HCT116 (cell line): ENCODE measurements around the gene CERT1. TPM values are rescaled to one million over a fixed set of nuclear protein-coding genes. Genes with fewer than 3 reads are reported as not detected.

ENCODE experiments used
- ATAC-seq: fragments of 200-7000 bp; cut with Tn5 transposase; 2 replicates; pipeline ENCODE4 v1.9.1; 2020; ENCODE audit warnings: mild to moderate bottlenecking, moderate library complexity
- BruUV-seq: library from RNA; stranded (reverse); fragments of 400-500 nt; replicated peaks from 2 replicates; lab custom pipeline; 2021; lab: Mats Ljungman, UMichigan
- CTCF ChIA-PET: fragments of 300-600 bp; sonication (Branson Sonifier 250); formaldehyde crosslinking; loops from one replicate; lab custom pipeline; 2021; ENCODE audit warnings: antibody characterized with exemption; lab: Charles Lee
- POLR2A ChIA-PET: fragments of 300-600, 350-600 bp; sonication (Branson Sonifier 250); formaldehyde crosslinking; loops from one replicate; lab custom pipeline; 2021; ENCODE audit warnings: antibody characterized with exemption; lab: Charles Lee
- RAD21 ChIA-PET, 2 experiments: fragments of 300-600 bp; sonication (Branson Sonifier 250); formaldehyde crosslinking; loops; one replicate each; lab custom pipeline; 2023; ENCODE audit warnings: low total read pairs in 2 of 2; ENCODE audit not compliant: uncharacterized antibody in 2 of 2, unreplicated experiment in 2 of 2, low non-redundant PET in 1 of 2; lab: Charles Lee
- DNase-seq: peaks from one replicate; pipeline ENCODE4 v3.0.0-alpha.2; 2010; ENCODE audit warnings: low read depth, low spot score
- H2AFZ ChIP-seq: fragments of 200-600 bp; shearing (Covaris generic), sonication (generic); 2 replicates; pipeline ENCODE4 v1.6.1; 2017; ENCODE audit warnings: low read depth, mixed run types, mixed read lengths, antibody characterized with exemption, low read length; ENCODE audit not compliant: poor library complexity, severe bottlenecking
- H3K27ac ChIP-seq: 2 replicates; pipeline ENCODE4 v1.5.1; 2012; ENCODE audit warnings: low read depth, low read length
- H3K27me3 ChIP-seq: fragments of 200-600 bp; sonication (generic); 2 replicates; pipeline ENCODE4 v1.6.1; 2016; ENCODE audit warnings: mixed run types, low read length, mixed read lengths; ENCODE audit not compliant: insufficient read depth
- H3K36me3 ChIP-seq, 2 experiments: fragments of 200-500 bp in 1 of 2; fragments of 200-600 bp in 1 of 2; sonication (Bioruptor generic) in 1 of 2; sonication (generic) in 1 of 2; 2 replicates each; pipeline versions ENCODE4 v1.5.1 to v1.6.1; 2014 to 2016; ENCODE audit warnings: low read length in 2 of 2, inconsistent platforms in 1 of 2, mixed read lengths in 1 of 2, mixed run types in 1 of 2; ENCODE audit not compliant: insufficient read depth in 2 of 2, control insufficient read depth in 1 of 2
- H3K4me1 ChIP-seq, 2 experiments: fragments of 200-600 bp in 1 of 2; sonication (generic) in 1 of 2; 2 replicates each; pipeline versions ENCODE4 v1.5.1 to v1.6.1; 2012 to 2017; ENCODE audit warnings: low read length in 2 of 2, inconsistent platforms in 1 of 2, mild to moderate bottlenecking in 1 of 2, mixed read lengths in 1 of 2, mixed run types in 1 of 2, moderate library complexity in 1 of 2; ENCODE audit not compliant: insufficient read depth in 2 of 2, control insufficient read depth in 1 of 2
- H3K4me2 ChIP-seq: fragments of 200-600 bp; sonication (generic); 2 replicates; pipeline ENCODE4 v1.6.1; 2017; ENCODE audit warnings: mixed run types, low read length, mixed read lengths
- H3K4me3 ChIP-seq, 2 experiments: fragments of 200-600 bp in 1 of 2; sonication (generic) in 1 of 2; replicated peaks in 1 of 2; 2 replicates each; pipeline ENCODE4 v1.5.1; 2011 to 2016; ENCODE audit warnings: low read length in 2 of 2, control low read depth in 1 of 2, low read depth in 1 of 2, mild to moderate bottlenecking in 1 of 2, mixed read lengths in 1 of 2, mixed run types in 1 of 2
- H3K79me2 ChIP-seq: fragments of 200-600 bp; sonication (generic); 2 replicates; pipeline ENCODE4 v1.6.1; 2017; ENCODE audit warnings: mild to moderate bottlenecking, mixed run types, low read length, moderate library complexity, mixed read lengths; ENCODE audit not compliant: insufficient read depth
- H3K9ac ChIP-seq: fragments of 200-600 bp; sonication (generic); 2 replicates; pipeline ENCODE4 v1.6.1; 2016; ENCODE audit warnings: low read length, mixed read lengths
- H3K9me2 ChIP-seq: fragments of 200-600 bp; sonication (generic), shearing (Covaris generic); 2 replicates; pipeline ENCODE4 v1.6.1; 2017; ENCODE audit warnings: mixed run types, mild to moderate bottlenecking, moderate library complexity; ENCODE audit not compliant: insufficient read depth
- H3K9me3 ChIP-seq, 2 experiments: fragments of 200-500 bp in 1 of 2; fragments of 200-600 bp in 1 of 2; sonication (Bioruptor generic) in 1 of 2; sonication (generic) in 1 of 2; 2 replicates each; pipeline ENCODE4 v1.6.1; 2014 to 2017; ENCODE audit warnings: low read length in 2 of 2, mixed read lengths in 2 of 2, inconsistent platforms in 1 of 2, low read depth in 1 of 2, mild to moderate bottlenecking in 1 of 2, mixed run types in 1 of 2, moderate library complexity in 1 of 2; ENCODE audit not compliant: control insufficient read depth in 1 of 2, insufficient read depth in 1 of 2
- H4K20me1 ChIP-seq: fragments of 200-600 bp; sonication (generic), shearing (Covaris generic); 2 replicates; pipeline ENCODE4 v1.6.1; 2017; ENCODE audit warnings: mixed run types, mild to moderate bottlenecking, moderate library complexity; ENCODE audit not compliant: insufficient read depth
- CBX3 ChIP-seq: IDR thresholded peaks from 2 replicates; pipeline ENCODE4 v1.6.1; 2012; ENCODE audit warnings: low read depth
- CEBPB ChIP-seq: IDR thresholded peaks from 2 replicates; pipeline ENCODE4 v1.6.1; 2012; ENCODE audit warnings: low read depth
- EGR1 ChIP-seq: IDR thresholded peaks from 2 replicates; pipeline ENCODE4 v1.6.1; 2012; ENCODE audit warnings: low read depth
- EZH2 ChIP-seq: fragments of 200-600 bp; sonication (generic); IDR thresholded peaks from 2 replicates; pipeline ENCODE4 v1.6.1; 2017; ENCODE audit warnings: antibody characterized with exemption, mixed run types
- JUND ChIP-seq: IDR thresholded peaks from 2 replicates; pipeline ENCODE4 v1.6.1; 2012
- RAD21 ChIP-seq: IDR thresholded peaks from 2 replicates; pipeline ENCODE4 v1.6.1; 2012; ENCODE audit warnings: low read depth, mild to moderate bottlenecking
- REST ChIP-seq: IDR thresholded peaks from 2 replicates; pipeline ENCODE4 v1.6.1; 2012; ENCODE audit warnings: low read depth
- SIN3A ChIP-seq: IDR thresholded peaks from 2 replicates; pipeline ENCODE4 v1.6.1; 2012; ENCODE audit warnings: low read depth
- SP1 ChIP-seq: IDR thresholded peaks from 2 replicates; pipeline ENCODE4 v1.6.1; 2012; ENCODE audit warnings: low read depth
- SRF ChIP-seq: IDR thresholded peaks from 2 replicates; pipeline ENCODE4 v1.6.1; 2012; ENCODE audit warnings: low read depth
- TCF7L2 ChIP-seq: IDR thresholded peaks from 2 replicates; pipeline ENCODE4 v1.7.0; 2011; ENCODE audit warnings: borderline replicate concordance, inconsistent platforms; ENCODE audit not compliant: insufficient read depth, insufficient read length; ENCODE audit errors: extremely low read depth
- YY1 ChIP-seq: IDR thresholded peaks from 2 replicates; pipeline ENCODE4 v1.6.1; 2011; ENCODE audit warnings: low read length, low read depth, moderate library complexity, mild to moderate bottlenecking; ENCODE audit not compliant: insufficient replicate concordance; ENCODE audit errors: extremely low read depth
- intact Hi-C: fragments of 100-400 bp; cut with micrococcal nuclease; formaldehyde crosslinking; loops from 2 replicates; pipeline ENCODE4 v1.10.0; 2022
- total RNA-seq: library from RNA; stranded (reverse); gene quantifications from one replicate; pipeline ENCODE4 v1.2.1, GENCODE V29; 2021; ENCODE audit not compliant: unreplicated experiment

The CERT1 gene
- total RNA-seq, 1 experiment from 2014 or later: 22.8 TPM

GRCh38 chr5:75414241-75414640, 97.2 kb downstream of the CERT1 start:
- BruUV-seq: no TSS peak
- no peak overlapping the region for H3K9ac ChIP-seq
- no peak overlapping the region for H3K4me2 ChIP-seq
- H3K79me2 ChIP-seq: no peaks in the 10 kb centered on the region
- H3K4me1 ChIP-seq: peaks cover 0 to 6% of the 10 kb centered on the region in 2 experiments; a peak in 1 of 4 replicates
- no peaks in the 10 kb centered on the region for H4K20me1 ChIP-seq
- ChIA-PET POLR2A (no interaction called here), RAD21 (no interaction called here), CTCF (no interaction called here)
- intact Hi-C loops: no loop called here
- no peaks in the 10 kb centered on the region for H3K27me3 ChIP-seq
- H3K4me3 ChIP-seq: no peak overlapping the region
- no peaks in the 10 kb centered on the region for H3K9me3 ChIP-seq
- no peak overlapping the region for H3K27ac ChIP-seq
- TF ChIP-seq SRF (no peak), CBX3 (no peak), SIN3A (no peak), RAD21 (no peak), SP1 (no peak), JUND (no peak), EGR1 (no peak), EZH2 (no peak), REST (no peak), YY1 (no peak), CEBPB (no peak), TCF7L2 (no peak)
- no peaks in the 10 kb centered on the region for H3K36me3 ChIP-seq
- no peak for ATAC-seq
- no peak for DNase-seq
- H2AFZ ChIP-seq: no peak overlapping the region
- H3K9me2 ChIP-seq: no peaks in the 10 kb centered on the region
